HEK293T (cell line): ENCODE results near the gene KLHL6.

Source experiments
- CTCF ChIA-PET: fragments of 350-600 bp; formaldehyde crosslinking; extraction: SDS; loops from one replicate; lab custom pipeline; 2021; ENCODE audit warnings: antibody characterized with exemption, inconsistent platforms; lab: Yijun Ruan, JAX
- POLR2A ChIA-PET: fragments of 350-600 bp; formaldehyde crosslinking; extraction: SDS; loops from one replicate; lab custom pipeline; 2020; ENCODE audit warnings: antibody characterized with exemption, inconsistent platforms; lab: Yijun Ruan, JAX
- DNase-seq: peaks from one replicate; pipeline ENCODE4 v3.0.0; 2012; ENCODE audit warnings: mixed read lengths; ENCODE audit errors: extremely low spot score
- ARNT ChIP-seq: fragments of 450-650 bp; IDR thresholded peaks from 2 replicates; pipeline ENCODE4 v1.6.1; 2017; ENCODE audit warnings: mild to moderate bottlenecking
- BHLHE40 ChIP-seq: fragments of 450-650 bp; IDR thresholded peaks from 2 replicates; pipeline ENCODE4 v1.6.1; 2016; ENCODE audit warnings: mild to moderate bottlenecking, moderate library complexity, borderline replicate concordance
- CTBP1 ChIP-seq: fragments of 450-650 bp; IDR thresholded peaks from 2 replicates; pipeline ENCODE4 v1.6.1; 2016; ENCODE audit warnings: borderline replicate concordance
- ELF4 ChIP-seq: fragments of 450-650 bp; IDR thresholded peaks from 2 replicates; pipeline ENCODE4 v1.6.1; 2017; ENCODE audit warnings: antibody characterized with exemption
- FOXA1 ChIP-seq: fragments of 450-650 bp; IDR thresholded peaks from 2 replicates; pipeline ENCODE4 v1.6.1; 2016; ENCODE audit warnings: mild to moderate bottlenecking
- FOXK2 ChIP-seq: fragments of 450-650 bp; IDR thresholded peaks from 2 replicates; pipeline ENCODE4 v1.6.1; 2016; ENCODE audit warnings: mild to moderate bottlenecking
- FOXM1 ChIP-seq: fragments of 450-650 bp; IDR thresholded peaks from 2 replicates; pipeline ENCODE4 v1.6.1; 2017; ENCODE audit warnings: mild to moderate bottlenecking, borderline replicate concordance
- HDGF ChIP-seq: fragments of 450-650 bp; IDR thresholded peaks from 2 replicates; pipeline ENCODE4 v1.6.1; 2017; ENCODE audit warnings: antibody characterized with exemption, borderline replicate concordance
- L3MBTL2 ChIP-seq: fragments of 450-650 bp; conservative IDR thresholded peaks from 2 replicates; pipeline ENCODE4 v1.6.1; 2016; ENCODE audit warnings: mild to moderate bottlenecking
- LEF1 ChIP-seq: fragments of 450-650 bp; IDR thresholded peaks from 2 replicates; pipeline ENCODE4 v1.6.1; 2017; ENCODE audit warnings: mild to moderate bottlenecking, borderline replicate concordance
- NFRKB ChIP-seq: fragments of 450-650 bp; IDR thresholded peaks from 2 replicates; pipeline ENCODE4 v1.6.1; 2016; ENCODE audit warnings: mild to moderate bottlenecking, moderate library complexity
- SP1 ChIP-seq: fragments of 450-650 bp; IDR thresholded peaks from 2 replicates; pipeline ENCODE4 v1.6.1; 2017
- SUZ12 ChIP-seq: fragments of 450-650 bp; IDR thresholded peaks from 2 replicates; pipeline ENCODE4 v1.6.1; 2016; ENCODE audit warnings: mild to moderate bottlenecking
- TARDBP ChIP-seq: fragments of 450-650 bp; IDR thresholded peaks from 2 replicates; pipeline ENCODE4 v1.6.1; 2016
- ZNF384 ChIP-seq: fragments of 450-650 bp; IDR thresholded peaks from 2 replicates; pipeline ENCODE4 v1.6.1; 2016
- TF ChIP-seq, protein P1 (sequence below): fragments of 450-650 bp; IDR thresholded peaks from 2 replicates; pipeline ENCODE4 v1.6.1; 2016

Gene KLHL6

DNA sequence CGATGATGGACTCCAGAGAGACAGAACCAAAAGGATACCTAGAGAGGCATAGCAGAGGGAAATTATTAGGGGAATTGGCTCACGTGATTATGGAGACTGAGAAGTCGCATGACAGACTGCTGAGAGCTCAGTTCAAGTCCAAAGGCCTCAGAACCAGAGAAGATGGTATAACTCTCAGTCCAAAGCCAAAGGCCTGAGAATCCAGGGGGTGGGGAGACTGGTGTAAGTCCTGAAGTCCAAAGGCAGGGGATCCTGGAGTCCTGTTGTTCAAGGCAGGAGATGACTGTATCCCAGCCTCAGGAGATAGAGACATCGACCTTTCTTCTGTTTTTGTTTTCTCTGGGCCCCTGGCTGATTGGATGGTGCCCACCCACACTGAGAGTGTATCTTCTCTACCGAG lies 1.2 kb upstream of the KLHL6 start:
- TF ChIP-seq TARDBP = no peak
- no peak for TF ChIP-seq LEF1
- no peak for TF ChIP-seq SP1
- TF ChIP-seq FOXA1 = no peak
- no peak for TF ChIP-seq ELF4
- no peak for TF ChIP-seq BHLHE40
- TF ChIP-seq HDGF = no peak
- no peak for TF ChIP-seq FOXM1
- no peak for TF ChIP-seq L3MBTL2
- no peak for TF ChIP-seq NFRKB
- TF ChIP-seq SUZ12 = no peak
- TF ChIP-seq, protein P1, sequence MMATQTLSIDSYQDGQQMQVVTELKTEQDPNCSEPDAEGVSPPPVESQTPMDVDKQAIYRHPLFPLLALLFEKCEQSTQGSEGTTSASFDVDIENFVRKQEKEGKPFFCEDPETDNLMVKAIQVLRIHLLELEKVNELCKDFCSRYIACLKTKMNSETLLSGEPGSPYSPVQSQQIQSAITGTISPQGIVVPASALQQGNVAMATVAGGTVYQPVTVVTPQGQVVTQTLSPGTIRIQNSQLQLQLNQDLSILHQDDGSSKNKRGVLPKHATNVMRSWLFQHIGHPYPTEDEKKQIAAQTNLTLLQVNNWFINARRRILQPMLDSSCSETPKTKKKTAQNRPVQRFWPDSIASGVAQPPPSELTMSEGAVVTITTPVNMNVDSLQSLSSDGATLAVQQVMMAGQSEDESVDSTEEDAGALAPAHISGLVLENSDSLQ = no peak
- no peak for TF ChIP-seq ZNF384
- TF ChIP-seq FOXK2 = no peak
- TF ChIP-seq CTBP1 = no peak
- TF ChIP-seq ARNT = no peak
- POLR2A ChIA-PET = no interaction called here
- CTCF ChIA-PET = no interaction called here
- DNase-seq = no peak

DNA sequence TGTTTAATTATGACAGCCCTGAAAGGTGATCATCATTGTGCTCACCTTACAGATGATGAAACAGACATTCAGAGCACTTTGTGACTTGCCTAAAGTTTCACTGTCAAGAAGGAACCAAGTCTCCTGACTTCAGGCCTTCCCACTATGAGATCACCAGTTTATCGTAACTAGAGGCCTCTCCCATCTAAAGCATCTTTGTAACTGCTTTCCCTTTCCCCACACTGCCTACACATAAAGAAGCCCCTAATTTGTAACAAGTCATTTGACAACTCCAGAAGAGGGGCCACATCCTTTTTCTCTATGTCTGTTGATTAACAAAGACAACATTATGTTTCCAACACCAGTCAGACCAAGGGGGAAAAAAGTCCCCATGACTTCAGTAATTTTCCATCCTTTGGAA lies 1.1 kb downstream of the KLHL6 start:
- no peak for DNase-seq
- CTCF ChIA-PET = no interaction called here
- POLR2A ChIA-PET = no interaction called here
- TF ChIP-seq, protein P1 = no peak
- TF ChIP-seq FOXK2 (no peak), FOXM1 (no peak), CTBP1 (no peak), NFRKB (no peak), SP1 (no peak), SUZ12 (no peak), BHLHE40 (no peak), TARDBP (no peak), L3MBTL2 (no peak), HDGF (no peak), LEF1 (no peak), FOXA1 (no peak), ZNF384 (no peak), ELF4 (no peak), ARNT (no peak)

DNA sequence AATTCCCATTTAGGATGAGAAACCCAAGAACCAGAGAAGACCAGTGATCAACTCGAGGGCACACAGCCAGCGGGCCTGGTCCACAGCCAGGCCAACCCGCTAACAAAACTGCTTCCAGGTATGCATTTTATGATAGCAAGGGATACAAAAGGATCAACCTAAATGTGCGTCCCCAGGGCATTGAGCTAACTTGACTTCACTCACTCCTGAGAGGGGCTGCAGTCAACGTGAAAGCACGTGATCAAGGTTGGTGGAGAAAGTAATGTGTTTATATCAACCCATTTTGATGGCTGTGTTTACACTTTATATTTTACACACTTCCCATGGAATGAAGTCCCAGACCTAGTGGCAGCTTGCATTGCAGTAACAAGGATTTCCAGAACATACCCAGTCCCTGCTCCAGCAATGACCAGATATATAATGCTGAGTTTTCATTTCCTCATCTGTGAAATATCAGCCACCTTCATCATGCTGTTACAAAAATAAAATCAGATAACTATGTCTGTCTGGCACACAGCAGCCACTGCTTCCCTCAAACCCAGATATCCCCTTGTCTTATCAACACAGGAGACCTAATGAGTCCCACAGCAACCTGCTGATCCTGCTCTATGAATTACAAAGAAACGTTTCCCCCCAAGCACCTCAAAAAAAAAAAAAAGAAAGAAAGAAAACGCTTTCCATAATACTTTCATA lies 2.0 kb downstream of the KLHL6 start:
- POLR2A ChIA-PET = no interaction called here
- CTCF ChIA-PET = no interaction called here
- no peak for DNase-seq

DNA sequence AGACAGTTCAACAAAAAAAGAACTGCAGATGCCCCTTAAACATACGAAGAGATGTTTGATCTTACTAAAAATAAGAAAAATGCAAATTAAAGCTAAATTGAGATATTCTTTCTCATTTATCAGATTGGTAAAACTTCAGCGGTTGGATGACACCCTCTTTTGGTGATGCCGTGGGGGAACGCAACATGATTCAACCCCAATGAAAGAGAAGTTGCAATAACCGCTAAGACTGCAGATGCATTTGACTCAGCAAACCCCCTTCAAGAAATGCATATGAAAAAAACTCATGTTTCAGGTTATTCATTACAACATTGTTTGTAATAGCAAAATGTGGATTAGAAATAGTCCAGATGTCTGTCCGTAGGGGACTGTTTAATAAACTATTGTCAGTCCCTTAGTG lies 3.6 kb downstream of the KLHL6 start:
- DNase-seq = no peak
- TF ChIP-seq NFRKB = no peak
- TF ChIP-seq HDGF = no peak
- no peak for TF ChIP-seq ARNT
- TF ChIP-seq CTBP1 = no peak
- TF ChIP-seq ELF4 = no peak
- TF ChIP-seq FOXA1 = no peak
- no peak for TF ChIP-seq FOXK2
- TF ChIP-seq SP1 = no peak
- no peak for TF ChIP-seq LEF1
- no peak for TF ChIP-seq ZNF384
- TF ChIP-seq SUZ12 = no peak
- no peak for TF ChIP-seq L3MBTL2
- no peak for TF ChIP-seq TARDBP
- TF ChIP-seq BHLHE40 = no peak
- no peak for TF ChIP-seq FOXM1
- TF ChIP-seq, protein P1 = no peak
- CTCF ChIA-PET = no interaction called here
- POLR2A ChIA-PET = no interaction called here

More for the DNA sequence above, 2.0 kb downstream of the KLHL6 start:
- TF ChIP-seq ELF4 (no peak), L3MBTL2 (no peak), TARDBP (no peak), FOXM1 (no peak), ZNF384 (no peak), LEF1 (no peak), SUZ12 (no peak), ARNT (no peak), BHLHE40 (no peak), CTBP1 (no peak), FOXA1 (no peak), FOXK2 (no peak), HDGF (no peak), NFRKB (no peak), SP1 (no peak)
- TF ChIP-seq, protein P1 = no peak

DNA sequence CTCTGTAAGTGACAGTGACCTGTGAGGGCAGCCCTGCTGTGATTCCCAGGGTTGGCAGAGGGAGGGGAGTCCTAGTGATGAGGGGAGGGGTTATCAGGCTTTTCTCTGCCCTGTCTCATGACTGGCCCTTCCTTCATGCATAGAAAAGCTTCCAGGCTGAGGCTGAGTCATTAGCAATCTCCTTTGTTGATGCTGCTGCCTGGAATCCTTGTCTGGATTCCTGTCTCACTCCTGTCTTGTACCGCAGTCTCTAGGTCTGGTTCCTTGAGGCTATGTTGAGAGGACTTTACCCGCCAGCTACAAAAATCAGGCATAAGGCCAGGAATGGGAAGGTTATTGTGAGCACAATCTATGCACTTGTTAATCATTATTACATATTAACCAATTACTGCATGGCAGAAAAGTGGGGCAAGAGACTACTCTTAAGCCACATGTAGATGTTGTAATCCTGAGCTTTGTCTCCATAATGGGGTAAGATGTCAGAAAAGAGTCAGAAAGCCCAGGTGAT lies 7.2 kb downstream of the KLHL6 start:
- DNase-seq = no peak
- TF ChIP-seq ARNT (no peak), CTBP1 (no peak), FOXK2 (no peak), FOXM1 (no peak), ZNF384 (no peak), SP1 (no peak), BHLHE40 (no peak)
- ChIA-PET CTCF (no interaction called here), POLR2A (no interaction called here)
